ENCODE results near the gene OLFML2A. TPM values are rescaled to one million over a fixed set of nuclear protein-coding genes. Genes with fewer than 3 reads are reported as not detected.
"Not testable (repeated sequence)": the region's sequence is repeated elsewhere in the genome, so short reads cannot be mapped to it uniquely, and the experiment has no call there.

Gene OLFML2A
- total RNA-seq, 1 donor from 2014 or later, result 22.3 TPM

DNA sequence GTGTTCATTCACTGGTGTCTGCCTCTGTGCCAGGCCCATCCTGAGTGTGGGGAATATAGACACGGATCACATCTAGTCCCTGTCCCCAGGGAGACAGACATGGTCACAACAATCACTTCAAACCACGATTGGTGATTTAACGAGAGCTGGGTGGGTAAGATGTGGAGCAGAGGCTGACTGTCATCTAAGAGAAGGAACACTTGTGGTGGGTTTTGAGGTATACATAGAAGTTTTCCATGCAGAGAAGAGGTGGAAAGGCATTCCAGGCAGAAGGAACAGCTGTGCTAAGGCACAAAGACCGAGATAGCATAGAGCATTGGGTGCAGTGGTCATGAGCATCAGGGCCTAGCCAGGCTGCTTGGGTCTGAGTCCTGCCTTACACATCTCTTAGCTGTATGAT lies 53.7 kb downstream of the OLFML2A start:
- Histone ChIP-seq H3K27ac (no peak overlapping the region), H3K36me3 (no peaks in the 10 kb centered on the region), H3K4me3 (no peak overlapping the region), H3K9me3 (no peaks in the 10 kb centered on the region), H3K4me1 (peaks cover 32% of the 10 kb centered on the region), H3K27me3 (ENCODE audit: low read depth) (no peaks in the 10 kb centered on the region)
- DNase-seq, result no peak
- TF ChIP-seq, protein P1, sequence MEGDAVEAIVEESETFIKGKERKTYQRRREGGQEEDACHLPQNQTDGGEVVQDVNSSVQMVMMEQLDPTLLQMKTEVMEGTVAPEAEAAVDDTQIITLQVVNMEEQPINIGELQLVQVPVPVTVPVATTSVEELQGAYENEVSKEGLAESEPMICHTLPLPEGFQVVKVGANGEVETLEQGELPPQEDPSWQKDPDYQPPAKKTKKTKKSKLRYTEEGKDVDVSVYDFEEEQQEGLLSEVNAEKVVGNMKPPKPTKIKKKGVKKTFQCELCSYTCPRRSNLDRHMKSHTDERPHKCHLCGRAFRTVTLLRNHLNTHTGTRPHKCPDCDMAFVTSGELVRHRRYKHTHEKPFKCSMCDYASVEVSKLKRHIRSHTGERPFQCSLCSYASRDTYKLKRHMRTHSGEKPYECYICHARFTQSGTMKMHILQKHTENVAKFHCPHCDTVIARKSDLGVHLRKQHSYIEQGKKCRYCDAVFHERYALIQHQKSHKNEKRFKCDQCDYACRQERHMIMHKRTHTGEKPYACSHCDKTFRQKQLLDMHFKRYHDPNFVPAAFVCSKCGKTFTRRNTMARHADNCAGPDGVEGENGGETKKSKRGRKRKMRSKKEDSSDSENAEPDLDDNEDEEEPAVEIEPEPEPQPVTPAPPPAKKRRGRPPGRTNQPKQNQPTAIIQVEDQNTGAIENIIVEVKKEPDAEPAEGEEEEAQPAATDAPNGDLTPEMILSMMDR (IDR thresholded peaks at IDR 0.05), result no peak
- intact Hi-C loops (cut with DNase I), result no loop called here
- ATAC-seq, result no peak

DNA sequence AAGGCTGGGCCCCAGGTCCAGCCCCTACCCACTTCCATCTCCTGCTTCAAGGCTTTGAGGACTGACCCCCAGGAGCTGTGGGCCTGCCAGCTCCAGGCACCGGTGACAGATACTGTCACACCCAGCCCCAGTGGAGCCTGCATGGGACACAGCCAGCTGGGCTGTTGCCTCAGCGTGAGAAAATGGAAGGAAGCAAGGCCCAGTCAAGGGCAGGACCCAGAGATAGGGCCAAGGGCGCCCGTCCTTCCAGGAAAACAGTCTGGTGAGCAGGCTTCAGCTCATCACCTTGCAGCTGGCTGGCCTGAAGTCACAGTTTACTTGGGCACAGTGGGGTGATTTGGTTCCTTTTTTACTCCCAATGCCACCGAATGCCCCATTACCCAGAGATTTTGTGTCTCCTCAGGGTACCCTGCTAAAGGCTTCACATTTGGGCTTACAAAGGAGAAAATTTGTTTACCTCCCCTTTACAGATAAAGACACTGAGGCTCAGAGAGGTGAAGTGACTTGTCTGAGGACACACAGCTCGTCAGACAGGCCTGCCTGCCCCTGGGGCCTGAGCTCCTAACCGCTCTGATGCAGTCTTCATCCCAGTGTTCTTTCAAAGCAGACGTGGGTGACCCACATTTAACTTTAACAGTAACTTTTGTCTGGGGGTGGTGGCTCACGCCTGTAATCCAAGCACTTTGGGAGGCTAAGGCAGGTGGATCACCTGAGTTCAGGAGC lies 54.9 kb downstream of the OLFML2A start:
- H3K27me3 ChIP-seq (ENCODE audit: low read depth), result no peaks in the 10 kb centered on the region
- ATAC-seq (peak in 1 of 2 donors; percentile 42), DNase-seq (no peak)
- H3K36me3 ChIP-seq, result no peaks in the 10 kb centered on the region
- no peaks in the 10 kb centered on the region for H3K9me3 ChIP-seq
- TF ChIP-seq, protein P1 (IDR thresholded peaks at IDR 0.05), result no peak
- peaks cover 35% of the 10 kb centered on the region for H3K4me1 ChIP-seq
- intact Hi-C loops (cut with DNase I), result no loop called here
- H3K4me3 ChIP-seq, result no peak overlapping the region
- H3K27ac ChIP-seq, result peak overlapping the region; percentile 27

DNA sequence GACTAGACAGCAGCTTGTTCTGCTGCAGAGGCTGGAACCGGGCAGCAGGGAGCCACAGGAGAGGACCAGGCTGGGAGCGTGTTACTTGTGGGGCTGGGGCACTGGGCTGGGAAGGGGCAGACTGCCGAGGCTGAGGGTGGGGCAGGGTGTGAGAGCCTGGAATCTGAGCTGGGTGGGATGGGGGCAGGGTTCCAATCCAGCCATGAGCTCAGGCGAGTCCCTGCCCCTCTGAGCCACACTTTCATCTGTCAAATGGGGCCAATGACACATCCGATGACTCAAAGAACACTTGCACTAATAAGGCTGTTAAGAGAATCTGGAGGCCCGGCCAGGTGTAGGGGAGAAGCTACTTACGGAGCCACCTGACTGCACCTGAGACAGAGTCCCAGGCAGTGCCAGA lies 57.7 kb downstream of the OLFML2A start:
- TF ChIP-seq, protein P1 (IDR thresholded peaks at IDR 0.05), result no peak
- peaks cover 35% of the 10 kb centered on the region for H3K4me1 ChIP-seq
- no peak overlapping the region for H3K27ac ChIP-seq
- no peaks in the 10 kb centered on the region for H3K27me3 ChIP-seq (ENCODE audit: low read depth)
- no peak for DNase-seq
- intact Hi-C loops (cut with DNase I), result no loop called here
- H3K4me3 ChIP-seq, result no peak overlapping the region
- no peaks in the 10 kb centered on the region for H3K9me3 ChIP-seq
- H3K36me3 ChIP-seq, result no peaks in the 10 kb centered on the region
- ATAC-seq, result peak; percentile 37 to 51

DNA sequence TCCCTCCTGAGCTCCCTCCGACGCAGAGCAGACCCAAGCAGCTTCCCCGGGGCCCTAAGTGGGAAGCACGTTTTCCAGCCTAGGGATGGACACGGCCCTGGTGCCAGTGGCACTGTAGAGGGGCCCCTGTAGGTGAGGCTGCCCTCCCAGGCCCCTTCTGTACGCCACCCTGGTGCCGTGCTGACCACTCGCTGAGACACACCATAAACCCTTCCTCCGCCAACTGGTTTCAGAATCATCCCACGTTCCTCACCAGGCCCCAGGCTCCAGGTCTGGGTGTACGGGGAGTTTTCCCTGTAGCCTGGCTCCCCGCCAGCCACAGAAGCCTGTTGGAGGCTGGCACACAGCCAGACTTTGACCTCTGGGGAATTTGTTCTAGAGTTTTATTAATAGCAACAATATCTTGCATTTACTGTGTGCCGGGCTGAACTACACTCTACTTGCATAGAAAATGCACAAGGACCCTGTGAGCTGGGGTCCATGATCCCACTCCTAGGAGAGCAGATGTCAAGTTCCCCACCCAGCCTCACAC lies 58.2 kb downstream of the OLFML2A start:
- Histone ChIP-seq H3K27me3 (ENCODE audit: low read depth) (no peaks in the 10 kb centered on the region), H3K27ac (no peak overlapping the region), H3K9me3 (no peaks in the 10 kb centered on the region), H3K4me3 (no peak overlapping the region), H3K4me1 (peaks cover 35% of the 10 kb centered on the region), H3K36me3 (no peaks in the 10 kb centered on the region)
- DNase-seq, result no peak
- peak; percentile 40 to 55 for ATAC-seq
- intact Hi-C loops (cut with DNase I), result no loop called here
- TF ChIP-seq, protein P1 (IDR thresholded peaks at IDR 0.05), result no peak

DNA sequence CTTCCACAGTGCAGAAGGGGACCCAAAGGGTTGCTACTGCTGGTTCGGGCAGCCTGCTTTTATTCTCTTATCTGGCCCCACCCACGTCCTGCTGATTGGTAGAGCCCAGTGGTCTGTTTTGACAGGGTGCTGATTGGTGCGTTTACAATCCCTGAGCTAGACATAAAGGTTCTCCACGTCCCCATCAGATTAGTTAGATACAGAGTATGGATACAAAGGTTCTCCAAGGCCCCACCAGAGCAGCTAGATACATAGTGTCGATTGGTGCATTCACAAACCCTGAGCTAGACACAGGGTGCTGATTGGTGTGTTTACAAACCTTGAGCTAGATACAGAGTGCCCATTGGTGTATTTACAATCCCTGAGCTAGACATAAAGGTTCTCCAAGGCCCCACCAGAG lies 61.2 kb downstream of the OLFML2A start:
- DNase-seq; H3K36me3 ChIP-seq; H3K9me3 ChIP-seq; intact Hi-C loops (cut with DNase I); H3K27ac ChIP-seq; H3K27me3 ChIP-seq (ENCODE audit: low read depth); ATAC-seq; H3K4me3 ChIP-seq: not testable (repeated sequence)
- H3K4me1 ChIP-seq, result peaks cover 17% of the 10 kb centered on the region

DNA sequence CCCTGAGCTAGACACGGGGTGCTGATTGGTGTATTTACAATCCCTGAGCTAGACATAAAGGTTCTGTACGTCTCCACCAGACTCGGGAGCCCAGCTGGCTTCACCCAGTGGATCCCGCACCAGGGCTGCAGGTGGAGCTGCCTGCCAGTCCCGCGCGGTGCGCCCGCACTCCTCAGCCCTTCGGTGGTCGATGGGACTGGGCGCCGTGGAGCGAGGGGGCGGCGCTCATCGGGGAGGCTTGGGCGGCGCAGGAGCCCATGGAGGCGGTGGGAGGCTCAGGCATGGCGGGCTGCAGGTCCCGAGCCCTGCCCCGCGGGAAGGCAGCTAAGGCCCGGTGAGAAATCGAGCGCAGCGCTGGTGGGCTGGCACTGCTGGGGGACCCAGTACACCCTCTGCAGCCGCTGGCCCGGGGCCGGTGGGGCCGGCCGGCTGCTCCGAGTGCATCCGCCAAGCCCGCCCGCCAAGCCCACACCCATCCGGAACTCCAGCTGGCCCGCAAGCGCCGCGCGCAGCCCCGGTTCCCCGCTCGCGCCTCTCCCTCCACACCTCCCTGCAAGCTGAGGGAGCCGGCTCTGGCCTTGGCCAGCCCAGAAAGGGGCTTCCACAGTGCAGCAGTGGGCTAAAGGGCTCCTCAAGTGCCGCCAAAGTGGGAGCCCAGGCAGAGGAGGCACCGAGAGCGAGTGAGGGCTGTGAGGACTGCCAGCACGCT lies 61.8 kb downstream of the OLFML2A start:
- H3K27ac ChIP-seq; H3K36me3 ChIP-seq; ATAC-seq; DNase-seq; H3K27me3 ChIP-seq (ENCODE audit: low read depth); H3K9me3 ChIP-seq; intact Hi-C loops (cut with DNase I): not testable (repeated sequence)
- H3K4me1 ChIP-seq, result peaks cover 17% of the 10 kb centered on the region
- H3K4me3 ChIP-seq, result peak overlapping the region; percentile 3
